ENCODE measurements around the gene RBMS1. TPM values are rescaled to one million over a fixed set of nuclear protein-coding genes. Genes with fewer than 3 reads are reported as not detected.

Gene RBMS1
- total RNA-seq, 1 experiment from 2014 or later, result 77.5 TPM

GRCh38 chr2:160415991-160416390 lies 77.6 kb downstream of the RBMS1 start:
- Histone ChIP-seq H3K27ac (ENCODE audit: insufficient read length, low read depth, low read length) (no peak overlapping the region), H3K79me2 (ENCODE audit: insufficient read depth, low read length) (no peaks in the 10 kb centered on the region), H3K4me2 (ENCODE audit: insufficient read depth, insufficient read length, low read length) (no peak overlapping the region), H2BK20ac (ENCODE audit: low read depth, low read length, poor library complexity, severe bottlenecking) (no peak overlapping the region), H3K9me3 (ENCODE audit: control insufficient read depth, low read depth, low read length) (no peaks in the 10 kb centered on the region), H3K27me3 (ENCODE audit: insufficient read depth, low read length) (no peaks in the 10 kb centered on the region), H2AFZ (ENCODE audit: low read length) (no peak overlapping the region), H3K56ac (ENCODE audit: insufficient read length, low read depth, low read length) (no peak overlapping the region), H3K14ac (ENCODE audit: insufficient read depth, low read length) (no peak overlapping the region), H3T11ph (ENCODE audit: low read length) (no peak overlapping the region), H3K4ac (ENCODE audit: low read depth, low read length) (no peak overlapping the region), H3K9ac (ENCODE audit: extremely low read depth, insufficient read length, low read length) (no peak overlapping the region), H3K4me1 (ENCODE audit: insufficient read depth, low read length) (0 out of 2 replicates have a peak, but pooled peaks cover 3% of the 10 kb centered on the region), H3K18ac (ENCODE audit: insufficient read length, low read depth, low read length) (no peak overlapping the region), H4K91ac (ENCODE audit: insufficient read length, low read depth, low read length) (no peak overlapping the region), H3K23me2 (ENCODE audit: insufficient read length, low read depth, low read length, poor library complexity, severe bottlenecking) (no peaks in the 10 kb centered on the region), H4K20me1 (ENCODE audit: control insufficient read depth, insufficient read depth, insufficient read length) (no peaks in the 10 kb centered on the region), H2BK15ac (ENCODE audit: low read depth, low read length) (no peak overlapping the region), H3K79me1 (ENCODE audit: insufficient read depth, low read depth, low read length, poor library complexity, severe bottlenecking) (no peaks in the 10 kb centered on the region), H2BK5ac (ENCODE audit: insufficient read length, low read length) (no peak overlapping the region), H2BK12ac (ENCODE audit: insufficient read length, low read depth, low read length) (no peak overlapping the region), H3K23ac (ENCODE audit: insufficient read length, low read depth, low read length) (no peak overlapping the region), H4K8ac (replicated peaks; ENCODE audit: insufficient read length, low read depth, low read length) (no peak overlapping the region), H2BK120ac (ENCODE audit: low read depth, low read length, poor library complexity, severe bottlenecking) (no peak overlapping the region), H2AK5ac (ENCODE audit: insufficient read length, low read length) (no peak overlapping the region), H4K5ac (ENCODE audit: insufficient read length, low read depth, low read length) (no peak overlapping the region)
- H3K4me1 Mint-ChIP-seq, result peaks cover 34 to 36% of the 10 kb centered on the region in 2 experiments
- no peak overlapping the region for H3K4me3 Mint-ChIP-seq
- no CpG with 5 or more reads among the region's 2 CpGs for WGBS (ENCODE audit: extremely low coverage, insufficient read length, low lambda C conversion rate)
- H3K36me3 Mint-ChIP-seq (ENCODE audit: insufficient read depth in 1 of 3, low read depth in 3 of 3), result no peaks in the 10 kb centered on the region
- H3K27ac Mint-ChIP-seq, result no peak overlapping the region
- H3K27me3 Mint-ChIP-seq (ENCODE audit: low read depth), result no peaks in the 10 kb centered on the region
- DNase-seq, result no peak
- H3K9me3 Mint-ChIP-seq, result no peaks in the 10 kb centered on the region
- TF ChIP-seq, protein P1, sequence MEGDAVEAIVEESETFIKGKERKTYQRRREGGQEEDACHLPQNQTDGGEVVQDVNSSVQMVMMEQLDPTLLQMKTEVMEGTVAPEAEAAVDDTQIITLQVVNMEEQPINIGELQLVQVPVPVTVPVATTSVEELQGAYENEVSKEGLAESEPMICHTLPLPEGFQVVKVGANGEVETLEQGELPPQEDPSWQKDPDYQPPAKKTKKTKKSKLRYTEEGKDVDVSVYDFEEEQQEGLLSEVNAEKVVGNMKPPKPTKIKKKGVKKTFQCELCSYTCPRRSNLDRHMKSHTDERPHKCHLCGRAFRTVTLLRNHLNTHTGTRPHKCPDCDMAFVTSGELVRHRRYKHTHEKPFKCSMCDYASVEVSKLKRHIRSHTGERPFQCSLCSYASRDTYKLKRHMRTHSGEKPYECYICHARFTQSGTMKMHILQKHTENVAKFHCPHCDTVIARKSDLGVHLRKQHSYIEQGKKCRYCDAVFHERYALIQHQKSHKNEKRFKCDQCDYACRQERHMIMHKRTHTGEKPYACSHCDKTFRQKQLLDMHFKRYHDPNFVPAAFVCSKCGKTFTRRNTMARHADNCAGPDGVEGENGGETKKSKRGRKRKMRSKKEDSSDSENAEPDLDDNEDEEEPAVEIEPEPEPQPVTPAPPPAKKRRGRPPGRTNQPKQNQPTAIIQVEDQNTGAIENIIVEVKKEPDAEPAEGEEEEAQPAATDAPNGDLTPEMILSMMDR (conservative IDR thresholded peaks at IDR 0.05), result no peak

All from H9 (cell line).